ENCODE results near the gene ELP1. TPM values are rescaled to one million over a fixed set of nuclear protein-coding genes. Genes with fewer than 3 reads are reported as not detected.
A peak's percentile ranks its signal among the peaks of the same experiment; 100 is the strongest.
"Not testable (repeated sequence)": the region's sequence is repeated elsewhere in the genome, so short reads cannot be mapped to it uniquely, and the experiment has no call there.

The ELP1 gene
- total RNA-seq, 4 donors from 2014 or later: 21.6 to 61.4 (median 25.7) TPM

- Histone ChIP-seq H3K27me3 (no peaks in the 10 kb centered on the region), H3K4me3 (no peak overlapping the region), H3K36me3 (peaks cover 0 to 98% (median 40%) of the 10 kb centered on the region in 3 donors), H3K9me3 (no peaks in the 10 kb centered on the region), H3K27ac (no peak overlapping the region), H3K4me1 (no peaks in the 10 kb centered on the region)
- DNase-seq (ENCODE audit: low spot score in 2 of 2): no peak
- TF ChIP-seq, protein P1, sequence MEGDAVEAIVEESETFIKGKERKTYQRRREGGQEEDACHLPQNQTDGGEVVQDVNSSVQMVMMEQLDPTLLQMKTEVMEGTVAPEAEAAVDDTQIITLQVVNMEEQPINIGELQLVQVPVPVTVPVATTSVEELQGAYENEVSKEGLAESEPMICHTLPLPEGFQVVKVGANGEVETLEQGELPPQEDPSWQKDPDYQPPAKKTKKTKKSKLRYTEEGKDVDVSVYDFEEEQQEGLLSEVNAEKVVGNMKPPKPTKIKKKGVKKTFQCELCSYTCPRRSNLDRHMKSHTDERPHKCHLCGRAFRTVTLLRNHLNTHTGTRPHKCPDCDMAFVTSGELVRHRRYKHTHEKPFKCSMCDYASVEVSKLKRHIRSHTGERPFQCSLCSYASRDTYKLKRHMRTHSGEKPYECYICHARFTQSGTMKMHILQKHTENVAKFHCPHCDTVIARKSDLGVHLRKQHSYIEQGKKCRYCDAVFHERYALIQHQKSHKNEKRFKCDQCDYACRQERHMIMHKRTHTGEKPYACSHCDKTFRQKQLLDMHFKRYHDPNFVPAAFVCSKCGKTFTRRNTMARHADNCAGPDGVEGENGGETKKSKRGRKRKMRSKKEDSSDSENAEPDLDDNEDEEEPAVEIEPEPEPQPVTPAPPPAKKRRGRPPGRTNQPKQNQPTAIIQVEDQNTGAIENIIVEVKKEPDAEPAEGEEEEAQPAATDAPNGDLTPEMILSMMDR (IDR thresholded peaks at IDR 0.05): no peak
- TF ChIP-seq EP300 (IDR thresholded peaks at IDR 0.05) (no peak), POLR2A (IDR thresholded peaks at IDR 0.05) (no peak)
- 52 to 69% methylated on average over 4 of the region's 4 CpGs for WGBS, 2 donors
These were observed 39.5 kb downstream of the ELP1 start for GRCh38 chr9:108894225-108894997.

DNA sequence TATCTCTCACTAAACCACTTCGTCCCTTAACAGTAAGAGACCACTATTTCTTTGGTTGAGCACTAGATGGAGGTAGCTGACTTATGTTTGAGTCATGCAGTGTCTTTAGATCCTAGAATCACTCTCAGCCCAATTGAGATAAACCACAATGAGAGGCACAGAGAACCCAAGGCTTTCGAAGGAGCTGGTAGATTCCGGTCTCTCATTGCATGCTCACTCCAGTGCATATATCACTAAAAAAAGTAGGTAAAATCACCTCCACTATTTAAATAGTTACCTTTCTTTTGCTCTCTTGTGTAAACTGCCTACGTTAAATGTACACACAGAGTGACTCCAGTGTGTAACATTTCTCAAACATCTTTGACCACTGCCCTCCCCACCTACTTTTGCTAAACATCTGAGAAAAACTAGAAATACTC, 44.3 kb downstream of the ELP1 start:
- TF ChIP-seq POLR2A (IDR thresholded peaks at IDR 0.05): no peak
- TF ChIP-seq, protein P1 (IDR thresholded peaks at IDR 0.05): peak in 1 of 5 experiments; percentile 12
- no peaks in the 10 kb centered on the region for H3K9me3 ChIP-seq
- WGBS, 2 donors: 79 to 80% methylated on average over 4 of the region's 4 CpGs
- no peaks in the 10 kb centered on the region for H3K27me3 ChIP-seq
- no peak overlapping the region for H3K4me3 ChIP-seq
- H3K36me3 ChIP-seq: peaks cover 0 to 93% (median 34%) of the 10 kb centered on the region in 3 donors
- peaks cover 0 to 5% (median 0%) of the 10 kb centered on the region in 4 donors for H3K4me1 ChIP-seq
- no peak for DNase-seq (ENCODE audit: low spot score in 2 of 2)
- no peak overlapping the region for H3K27ac ChIP-seq

GRCh38 chr9:108886594-108887271, 47.2 kb downstream of the ELP1 start:
- not testable (repeated sequence) for H3K27me3 ChIP-seq; H3K9me3 ChIP-seq; H3K27ac ChIP-seq; H3K4me1 ChIP-seq; H3K4me3 ChIP-seq; DNase-seq (ENCODE audit: low spot score in 2 of 2)
- peaks cover 0 to 83% (median 8%) of the 10 kb centered on the region in 3 donors for H3K36me3 ChIP-seq
- 91 to 96% methylated on average over 3 of the region's 3 CpGs for WGBS, 2 donors

- Histone ChIP-seq H3K27ac (no peak overlapping the region), H3K9me3 (no peaks in the 10 kb centered on the region), H3K27me3 (no peaks in the 10 kb centered on the region), H3K4me1 (peaks cover 0 to 5% (median 0%) of the 10 kb centered on the region in 4 donors), H3K36me3 (peaks cover 0 to 83% (median 3%) of the 10 kb centered on the region in 3 donors), H3K4me3 (no peak overlapping the region)
- TF ChIP-seq EP300 (IDR thresholded peaks at IDR 0.05) (no peak), POLR2A (IDR thresholded peaks at IDR 0.05) (no peak)
- TF ChIP-seq, protein P1 (IDR thresholded peaks at IDR 0.05): no peak
- DNase-seq (ENCODE audit: low spot score in 2 of 2): no peak
- 71 to 91% methylated on average over 1 of the region's 1 CpG for WGBS, 2 donors
These were observed 48.1 kb downstream of the ELP1 start for GRCh38 chr9:108885643-108886348.

- no peak for DNase-seq (ENCODE audit: low spot score in 2 of 2)
- 80 to 89% methylated on average over 3 of the region's 3 CpGs for WGBS, 2 donors
- Histone ChIP-seq H3K27ac (no peak overlapping the region), H3K27me3 (no peaks in the 10 kb centered on the region), H3K4me3 (no peak overlapping the region), H3K36me3 (peaks cover 0 to 84% (median 0%) of the 10 kb centered on the region in 3 donors), H3K4me1 (peaks cover 0 to 5% (median 0%) of the 10 kb centered on the region in 4 donors), H3K9me3 (no peaks in the 10 kb centered on the region)
- TF ChIP-seq POLR2A (IDR thresholded peaks at IDR 0.05): no peak
- no peak for TF ChIP-seq EP300 (IDR thresholded peaks at IDR 0.05)
- TF ChIP-seq, protein P1 (IDR thresholded peaks at IDR 0.05): no peak
These were observed 49.2 kb downstream of the ELP1 start for GRCh38 chr9:108884701-108885100.
